HFFc6 (cell line): ENCODE data around the gene TASOR. TPM values are rescaled to one million over a fixed set of nuclear protein-coding genes. Genes with fewer than 3 reads are reported as not detected.
"Not testable (repeated sequence)": the region's sequence is repeated elsewhere in the genome, so short reads cannot be mapped to it uniquely, and the experiment has no call there.

Experiments
- DNase-seq: peaks from one replicate; pipeline ENCODE4 v3.0.0-alpha.2; 2018
- H3K27ac Mint-ChIP-seq: 2 replicates; pipeline ENCODE4 v1.8.0; 2020; ENCODE audit warnings: mild to moderate bottlenecking, mixed read lengths
- H3K27me3 Mint-ChIP-seq: 2 replicates; pipeline ENCODE4 v1.8.0; 2021; ENCODE audit warnings: mild to moderate bottlenecking, moderate library complexity, mixed read lengths; ENCODE audit not compliant: insufficient read depth
- H3K36me3 Mint-ChIP-seq: 2 replicates; pipeline ENCODE4 v1.8.0; 2021; ENCODE audit warnings: low read depth, mixed read lengths
- H3K4me1 Mint-ChIP-seq: 2 replicates; pipeline ENCODE4 v1.8.0; 2020; ENCODE audit warnings: low read depth, mixed read lengths
- H3K4me3 Mint-ChIP-seq: 2 replicates; pipeline ENCODE4 v1.8.0; 2020; ENCODE audit warnings: mild to moderate bottlenecking, moderate library complexity, mixed read lengths
- H3K9me3 Mint-ChIP-seq: 2 replicates; pipeline ENCODE4 v1.8.0; 2020; ENCODE audit warnings: mild to moderate bottlenecking, mixed read lengths
- total RNA-seq, 6 experiments: library from RNA; stranded (reverse); fragmentation: NEBNext Ultra II Directional; extraction: Animal tissue kit (Norgen Biotek cat#: 25700); gene quantifications; 2 replicates in 1 of 6; 3 replicates in 5 of 6; pipeline ENCODE4 v1.2.3, GENCODE V29; 2021
- TF ChIP-seq, protein P1 (sequence below): fragments of 200-600 bp; sonication (generic); IDR thresholded peaks from 2 replicates; pipeline ENCODE4 v1.5.0; 2021; ENCODE audit warnings: antibody characterized with exemption, mild to moderate bottlenecking

TASOR gene
- total RNA-seq, 6 experiments from 2014 or later: 44.1 to 52.9 (median 47.6) TPM

DNA sequence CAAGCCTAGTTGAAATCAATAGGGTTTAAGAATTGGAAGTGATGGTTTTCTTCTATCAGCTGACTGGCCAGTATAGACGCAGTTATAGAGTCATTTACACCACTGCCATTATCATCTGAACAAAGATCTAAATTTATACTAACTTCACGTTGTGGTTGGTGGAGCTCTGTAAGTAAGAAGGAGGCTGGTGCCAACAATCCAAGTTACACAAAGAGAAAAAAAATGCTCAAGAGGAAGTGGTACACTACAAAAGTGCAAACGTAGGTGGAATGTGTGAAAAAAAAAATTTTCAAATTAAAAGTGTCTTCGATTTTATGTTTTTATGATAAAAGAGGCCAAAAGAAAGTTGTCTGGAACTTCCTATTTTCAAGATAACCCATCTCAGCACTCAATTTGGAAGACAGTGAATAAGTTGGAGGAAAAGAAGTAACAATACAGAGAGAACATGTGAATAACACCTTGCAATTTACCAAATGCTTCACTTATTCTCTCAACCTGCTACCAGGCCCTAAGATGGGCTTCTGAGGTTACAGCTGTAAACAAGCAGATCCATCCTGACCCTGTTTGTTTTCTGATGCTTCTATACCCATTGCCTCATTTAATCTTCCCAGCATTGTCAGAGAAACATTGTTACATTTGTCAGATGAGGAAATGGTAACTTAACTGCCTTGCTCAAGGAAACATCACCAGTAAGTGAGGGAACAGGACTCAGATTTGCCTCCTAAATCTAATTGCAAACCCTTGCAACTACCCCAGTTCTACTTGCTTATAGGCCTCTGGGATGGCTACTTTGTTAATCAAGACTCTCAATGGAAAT, 12.0 kb upstream of the TASOR start:
- no peaks in the 10 kb centered on the region for H3K9me3 Mint-ChIP-seq

DNA sequence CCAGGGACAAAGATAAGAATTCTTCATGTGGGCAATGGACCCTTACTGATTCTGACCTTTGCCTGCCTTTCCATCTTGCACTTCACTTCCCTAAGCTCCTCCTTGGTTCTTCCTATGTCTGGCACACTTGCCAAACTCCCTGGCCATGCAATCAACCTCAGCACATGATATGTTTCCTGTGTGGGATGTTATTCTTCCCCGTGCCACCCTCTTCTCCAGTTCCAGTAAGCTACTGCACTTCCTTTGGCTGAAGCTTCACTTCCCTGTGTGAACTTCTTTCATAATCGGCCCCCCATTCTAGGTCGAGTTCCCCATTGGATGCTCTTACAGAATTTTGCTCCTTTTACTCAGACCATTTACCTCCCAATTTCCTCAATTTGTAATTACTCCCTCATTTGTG, 10.7 kb upstream of the TASOR start:
- no peak overlapping the region for H3K4me3 Mint-ChIP-seq
- H3K36me3 Mint-ChIP-seq: no peaks in the 10 kb centered on the region
- H3K4me1 Mint-ChIP-seq: peaks cover 6% of the 10 kb centered on the region; the same call in 1 of the 2 replicates
- no peaks in the 10 kb centered on the region for H3K9me3 Mint-ChIP-seq
- TF ChIP-seq, protein P1, sequence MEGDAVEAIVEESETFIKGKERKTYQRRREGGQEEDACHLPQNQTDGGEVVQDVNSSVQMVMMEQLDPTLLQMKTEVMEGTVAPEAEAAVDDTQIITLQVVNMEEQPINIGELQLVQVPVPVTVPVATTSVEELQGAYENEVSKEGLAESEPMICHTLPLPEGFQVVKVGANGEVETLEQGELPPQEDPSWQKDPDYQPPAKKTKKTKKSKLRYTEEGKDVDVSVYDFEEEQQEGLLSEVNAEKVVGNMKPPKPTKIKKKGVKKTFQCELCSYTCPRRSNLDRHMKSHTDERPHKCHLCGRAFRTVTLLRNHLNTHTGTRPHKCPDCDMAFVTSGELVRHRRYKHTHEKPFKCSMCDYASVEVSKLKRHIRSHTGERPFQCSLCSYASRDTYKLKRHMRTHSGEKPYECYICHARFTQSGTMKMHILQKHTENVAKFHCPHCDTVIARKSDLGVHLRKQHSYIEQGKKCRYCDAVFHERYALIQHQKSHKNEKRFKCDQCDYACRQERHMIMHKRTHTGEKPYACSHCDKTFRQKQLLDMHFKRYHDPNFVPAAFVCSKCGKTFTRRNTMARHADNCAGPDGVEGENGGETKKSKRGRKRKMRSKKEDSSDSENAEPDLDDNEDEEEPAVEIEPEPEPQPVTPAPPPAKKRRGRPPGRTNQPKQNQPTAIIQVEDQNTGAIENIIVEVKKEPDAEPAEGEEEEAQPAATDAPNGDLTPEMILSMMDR: no peak
- no peak overlapping the region for H3K27ac Mint-ChIP-seq
- H3K27me3 Mint-ChIP-seq: no peaks in the 10 kb centered on the region; the same call in 1 of the 2 replicates
- no peak for DNase-seq

More for the DNA sequence above, 12.0 kb upstream of the TASOR start:
- H3K36me3 Mint-ChIP-seq: no peaks in the 10 kb centered on the region
- H3K4me1 Mint-ChIP-seq: peaks cover 6% of the 10 kb centered on the region; the same call in 1 of the 2 replicates
- H3K27ac Mint-ChIP-seq: no peak overlapping the region
- peaks cover under 1% of the 10 kb centered on the region for H3K27me3 Mint-ChIP-seq
- TF ChIP-seq, protein P1: no peak
- no peak for DNase-seq
- H3K4me3 Mint-ChIP-seq: no peak overlapping the region

DNA sequence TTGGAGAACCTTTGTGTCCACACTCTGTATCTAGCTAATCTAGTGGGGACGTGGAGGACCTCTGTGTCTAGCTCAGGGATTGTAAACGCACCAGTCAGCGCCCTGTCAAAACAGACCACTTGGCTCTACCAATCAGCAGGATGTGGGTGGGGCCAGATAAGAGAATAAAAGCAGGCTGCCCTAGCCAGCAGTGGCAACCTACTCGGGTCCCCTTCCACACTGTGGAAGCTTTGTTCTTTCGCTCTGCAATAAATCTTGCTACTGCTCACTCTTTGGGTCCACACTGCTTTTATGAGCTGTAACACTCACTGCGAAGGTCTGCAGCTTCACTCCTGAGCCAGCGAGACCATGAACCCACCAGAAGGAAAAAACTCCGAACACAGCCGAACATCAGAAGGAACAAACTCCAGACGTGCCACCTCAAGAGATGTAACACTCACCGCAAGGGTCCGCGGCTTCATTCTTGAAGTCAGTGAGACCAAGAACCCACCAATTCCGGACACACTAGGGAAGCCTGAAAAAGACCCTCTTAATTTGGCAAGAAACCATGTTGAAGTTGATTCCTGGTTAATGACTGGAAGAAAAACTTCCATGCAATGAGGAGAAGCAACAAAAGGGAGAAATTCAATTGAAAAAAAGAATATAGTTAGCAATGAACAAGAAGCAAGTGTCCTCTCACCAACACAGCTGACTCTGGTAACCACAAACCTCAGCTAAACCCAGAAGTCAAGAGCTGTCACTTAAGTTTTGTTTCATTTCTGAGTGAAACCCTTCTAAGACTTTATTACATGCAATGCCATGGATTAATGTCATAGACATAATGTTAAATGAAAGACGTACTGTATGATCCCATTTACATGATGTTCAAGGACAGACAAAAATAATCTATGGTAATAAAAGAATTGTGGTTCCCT, 9.7 kb upstream of the TASOR start:
- not testable (repeated sequence) for H3K4me1 Mint-ChIP-seq, H3K9me3 Mint-ChIP-seq, H3K4me3 Mint-ChIP-seq, H3K27me3 Mint-ChIP-seq, H3K27ac Mint-ChIP-seq, H3K36me3 Mint-ChIP-seq, DNase-seq

DNA sequence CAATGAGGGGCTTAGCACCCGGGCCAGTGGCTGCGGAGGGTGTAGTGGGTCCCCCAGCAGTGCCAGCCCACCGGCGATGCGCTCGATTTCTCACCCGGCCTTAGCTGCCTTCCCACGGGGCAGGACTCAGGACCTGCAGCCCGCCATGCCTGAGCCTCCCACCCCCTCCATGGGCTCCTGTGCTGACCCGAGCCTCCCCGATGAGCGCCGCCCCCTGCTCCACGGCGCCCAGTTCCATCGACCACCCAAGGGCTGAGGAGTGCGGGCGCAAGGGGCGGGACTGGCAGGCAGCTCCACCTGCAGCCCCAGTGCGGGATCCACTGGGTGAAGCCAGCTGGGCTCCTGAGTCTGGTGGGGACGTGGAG, 8.9 kb upstream of the TASOR start:
- H3K27me3 Mint-ChIP-seq, DNase-seq, H3K27ac Mint-ChIP-seq, H3K4me1 Mint-ChIP-seq, H3K4me3 Mint-ChIP-seq, H3K9me3 Mint-ChIP-seq, H3K36me3 Mint-ChIP-seq: not testable (repeated sequence)

DNA sequence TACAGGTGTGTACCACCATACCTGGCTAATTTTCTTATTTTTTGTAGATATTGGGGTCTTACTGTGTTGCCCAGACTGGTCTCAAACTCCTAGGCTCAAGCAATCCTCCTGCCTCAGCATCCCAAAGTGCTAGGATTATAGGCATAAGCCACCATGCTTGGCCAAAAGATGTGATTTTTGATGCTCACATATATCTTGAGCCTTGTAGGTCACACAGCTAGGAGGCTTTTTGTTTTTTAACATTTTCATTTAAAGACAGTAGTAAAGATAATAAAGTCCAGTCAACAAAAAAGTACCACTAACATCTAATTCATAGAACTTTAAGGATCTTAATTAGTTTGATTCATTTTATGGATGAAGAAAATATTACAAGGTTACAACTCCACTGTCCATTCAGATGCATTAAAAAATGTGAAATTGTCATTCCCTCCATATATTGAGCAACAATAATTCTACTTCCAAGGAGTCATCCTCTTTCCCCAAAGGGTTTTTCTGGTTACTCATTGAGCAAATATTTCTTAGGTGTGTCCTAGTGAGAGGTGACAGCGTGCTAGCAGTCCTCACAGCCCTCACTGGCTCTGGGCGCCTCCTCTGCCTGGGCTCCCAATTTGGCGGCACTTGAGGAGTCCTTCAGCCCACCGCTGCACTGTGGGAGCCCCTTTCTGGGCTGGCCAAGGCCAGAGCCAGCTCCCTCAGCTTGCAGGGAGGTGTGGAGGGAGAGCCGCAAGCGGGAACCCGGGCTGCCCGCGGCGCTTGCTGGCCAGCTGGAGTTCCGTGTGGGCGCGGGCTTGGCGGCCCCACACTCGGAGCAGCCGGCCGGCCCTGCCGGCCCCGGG, 8.3 kb upstream of the TASOR start:
- DNase-seq: peak; percentile 48
- Mint-ChIP-seq H3K27ac (no peak overlapping the region), H3K27me3 (no peaks in the 10 kb centered on the region; the same call in 1 of the 2 replicates), H3K4me1 (peaks cover 6% of the 10 kb centered on the region; the same call in 1 of the 2 replicates), H3K36me3 (no peaks in the 10 kb centered on the region), H3K9me3 (no peaks in the 10 kb centered on the region), H3K4me3 (no peak overlapping the region)
- TF ChIP-seq, protein P1: no peak

DNA sequence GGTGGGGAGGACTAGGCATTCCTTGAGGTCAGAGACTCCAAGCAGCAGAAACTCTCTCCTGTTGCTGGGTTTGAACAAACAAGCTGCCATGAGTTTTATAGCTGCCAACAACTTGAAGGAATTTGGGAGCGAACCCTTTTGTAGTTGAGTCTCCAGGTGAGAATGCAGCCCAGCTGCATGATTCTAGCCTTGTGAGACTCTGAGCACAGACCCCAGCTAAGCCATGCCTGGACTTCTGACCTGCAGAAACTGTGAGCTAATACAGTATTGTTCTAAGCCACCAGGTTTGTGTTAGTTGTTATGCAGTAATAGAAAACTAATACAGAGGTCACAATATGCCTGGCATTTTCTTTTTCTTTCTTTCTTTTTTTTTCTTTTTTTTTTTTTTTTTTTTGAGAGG, 6.2 kb upstream of the TASOR start:
- Mint-ChIP-seq H3K27me3 (no peaks in the 10 kb centered on the region), H3K36me3 (peaks cover 2% of the 10 kb centered on the region), H3K9me3 (peaks cover 1% of the 10 kb centered on the region; the same call in 1 of the 2 replicates), H3K4me3 (no peak overlapping the region), H3K27ac (no peak overlapping the region), H3K4me1 (peaks cover 6% of the 10 kb centered on the region; the same call in 1 of the 2 replicates)
- no peak for DNase-seq
- TF ChIP-seq, protein P1: no peak
